NCI-H2171 (cell line): Measurements from ENCODE around the gene EZH2.

Experiments
- DNase-seq: peaks from one replicate; lab custom pipeline; 2025; lab: John Stamatoyannopoulos, UW

Gene EZH2

GRCh38 chr7:148884049-148884298 lies at the start of gene EZH2:
Gene EZH2, minus strand, starts transcription at chr7:148884291. Its CDS starts 36,993 bp downstream, at chr7:148847298.
- no peak for DNase-seq

- no peak for DNase-seq
These were observed 47.4 kb upstream of the EZH2 start for GRCh38 chr7:148931470-148931869.

GRCh38 chr7:148930335-148930734 lies 46.2 kb upstream of the EZH2 start:
- no peak for DNase-seq

GRCh38 chr7:148929176-148929575 lies 45.1 kb upstream of the EZH2 start:
- DNase-seq, result no peak

GRCh38 chr7:148927123-148928045 lies 43.3 kb upstream of the EZH2 start:
- DNase-seq, result no peak

GRCh38 chr7:148925836-148926235 lies 41.7 kb upstream of the EZH2 start:
- no peak for DNase-seq

- no peak for DNase-seq
These were observed 39.9 kb upstream of the EZH2 start for GRCh38 chr7:148924011-148924410.

- no peak for DNase-seq
These were observed 37.7 kb upstream of the EZH2 start for GRCh38 chr7:148921806-148922205.

GRCh38 chr7:148921189-148921588 lies 37.1 kb upstream of the EZH2 start:
- DNase-seq, result no peak

GRCh38 chr7:148919859-148920258 lies 35.8 kb upstream of the EZH2 start:
- no peak for DNase-seq

GRCh38 chr7:148918058-148918596 lies 34.0 kb upstream of the EZH2 start:
- DNase-seq, result no peak

- no peak for DNase-seq
These were observed 32.1 kb upstream of the EZH2 start for GRCh38 chr7:148916186-148916585.

GRCh38 chr7:148915211-148915610 lies 31.1 kb upstream of the EZH2 start:
- no peak for DNase-seq

- no peak for DNase-seq
These were observed 30.2 kb upstream of the EZH2 start for GRCh38 chr7:148914208-148914777.

- DNase-seq, result no peak
These were observed 28.9 kb upstream of the EZH2 start for GRCh38 chr7:148912758-148913541.

GRCh38 chr7:148912151-148912550 lies 28.1 kb upstream of the EZH2 start:
- no peak for DNase-seq

GRCh38 chr7:148911626-148912025 lies 27.5 kb upstream of the EZH2 start:
- DNase-seq, result no peak

- DNase-seq, result no peak
These were observed 25.5 kb upstream of the EZH2 start for GRCh38 chr7:148909568-148909967.

- DNase-seq, result no peak
These were observed 22.8 kb upstream of the EZH2 start for GRCh38 chr7:148906707-148907498.

GRCh38 chr7:148905093-148905666 lies 21.1 kb upstream of the EZH2 start:
- peak; percentile 2 for DNase-seq

GRCh38 chr7:148903504-148903903 lies 19.4 kb upstream of the EZH2 start:
- DNase-seq, result no peak

GRCh38 chr7:148901178-148901577 lies 17.1 kb upstream of the EZH2 start:
- DNase-seq, result no peak
